Spleen (tissue), 11 donors: ENCODE results near the gene CDADC1. TPM values are rescaled to one million over a fixed set of nuclear protein-coding genes. Genes with fewer than 3 reads are reported as not detected.

Experiments used
- DNase-seq: peaks from one replicate; pipeline ENCODE4 v3.0.0-alpha.2; 2020
- H3K27ac ChIP-seq, 8 donors: fragments of 200-600 bp; sonication (generic) in 7 of 8; 1 replicate in 4 of 8; 2 replicates in 4 of 8; pipeline versions ENCODE4 v1.5.0 to v1.8.0; 2016 to 2021; ENCODE audit warnings: inconsistent platforms in 4 of 8, mild to moderate bottlenecking in 4 of 8, moderate library complexity in 1 of 8
- H3K27me3 ChIP-seq, 7 donors: fragments of 200-600 bp; sonication (generic) in 6 of 7; replicated peaks in 1 of 7; 1 replicate in 4 of 7; 2 replicates in 3 of 7; pipeline versions ENCODE4 v1.5.0 to v1.8.0; 2016 to 2021; ENCODE audit warnings: inconsistent platforms in 3 of 7, mild to moderate bottlenecking in 1 of 7
- H3K36me3 ChIP-seq, 6 donors: fragments of 200-600 bp; sonication (generic) in 5 of 6; 1 replicate in 4 of 6; 2 replicates in 2 of 6; pipeline versions ENCODE4 v1.5.0 to v1.8.0; 2016 to 2021; ENCODE audit warnings: inconsistent platforms in 2 of 6
- H3K4me1 ChIP-seq, 6 donors: fragments of 200-600 bp; sonication (generic) in 5 of 6; 1 replicate in 3 of 6; 2 replicates in 3 of 6; pipeline versions ENCODE4 v1.5.0 to v1.8.0; 2016 to 2021; ENCODE audit warnings: inconsistent platforms in 3 of 6
- H3K4me3 ChIP-seq, 8 donors: fragments of 200-600 bp; sonication (generic) in 7 of 8; 1 replicate in 4 of 8; 2 replicates in 4 of 8; pipeline versions ENCODE4 v1.5.0 to v1.8.0; 2016 to 2021; ENCODE audit warnings: inconsistent platforms in 4 of 8, mild to moderate bottlenecking in 4 of 8, moderate library complexity in 2 of 8
- H3K9me3 ChIP-seq, 8 donors: fragments of 200-600 bp; sonication (generic) in 7 of 8; 1 replicate in 4 of 8; 2 replicates in 4 of 8; pipeline versions ENCODE4 v1.5.0 to v1.8.0; 2016 to 2021; ENCODE audit warnings: inconsistent platforms in 4 of 8
- POLR2A ChIP-seq, 3 donors: fragments of 450-650 bp; IDR thresholded peaks; one replicate each; pipeline ENCODE4 v1.5.1; 2017; ENCODE audit warnings: antibody characterized with exemption in 3 of 3, mild to moderate bottlenecking in 1 of 3
- POLR2AphosphoS5 ChIP-seq, 3 donors: sonication (generic); formaldehyde crosslinking; IDR thresholded peaks; one replicate each; pipeline ENCODE4 v1.5.1; 2017; ENCODE audit warnings: antibody characterized with exemption in 3 of 3
- WGBS, 5 donors: extraction: QIAGEN DNeasy Blood & Tissue Kit in 3 of 5; methylation state at CpG; one replicate each; pipeline versions ENCODE4 v1.1.5 to v1.1.7; 2013 to 2018; 5-methylcytosine and 5-hydroxymethylcytosine counted together
- intact Hi-C: fragments of 100-400 bp; cut with DNase I; formaldehyde crosslinking; loops from one replicate; pipeline ENCODE4 v1.15.0; 2023; ENCODE audit warnings: low total_unique reads
- polyA plus RNA-seq, 3 donors: library from polyadenylated mRNA; stranded (reverse); fragments of 200-250 nt; gene quantifications; one replicate each; pipeline ENCODE4 v1.2.1, GENCODE V29; 2013
- total RNA-seq, 7 donors: library from RNA; depleted of rRNA in 3 of 7; stranded (reverse); fragments of >200 nt in 3 of 7; fragmentation: NEBNext Ultra II Directional in 4 of 7; extraction: Animal tissue kit (Norgen Biotek cat#: 25700) in 4 of 7; gene quantifications; one replicate each; pipeline versions ENCODE4 v1.1.0 to v1.2.1, GENCODE V29; 2016 to 2021
- TF ChIP-seq, protein P1 (sequence below), 11 experiments: fragments of 200-600 bp in 7 of 11; fragments of 450-650 bp in 4 of 11; sonication (generic) in 4 of 11; IDR thresholded peaks in 8 of 11; conservative IDR thresholded peaks in 3 of 11; 1 replicate in 7 of 11; 2 replicates in 4 of 11; pipeline versions ENCODE4 v1.4.0 to v1.8.0; 2016 to 2021; ENCODE audit warnings: antibody characterized with exemption in 11 of 11, inconsistent platforms in 4 of 11, mild to moderate bottlenecking in 1 of 11
- donor health status: healthy with polysubstance abuse.
- donor health status: DM: no; HTN: no; CAD: no; lungs with moderate emphysema.
- donor health status: DM: no; HTN: no; CAD: no.
- donor health status: Bipolar disorder and iron deficiency.
- donor health status: healthy.
- donor health status: DM: no; HTN: no; CAD: no.
- donor health status: DM: yes; HTN: yes; CAD: no.

Gene CDADC1
- total and polyA plus RNA-seq, 10 donors, result 3.3 to 15.5 (median 10.8) TPM

DNA sequence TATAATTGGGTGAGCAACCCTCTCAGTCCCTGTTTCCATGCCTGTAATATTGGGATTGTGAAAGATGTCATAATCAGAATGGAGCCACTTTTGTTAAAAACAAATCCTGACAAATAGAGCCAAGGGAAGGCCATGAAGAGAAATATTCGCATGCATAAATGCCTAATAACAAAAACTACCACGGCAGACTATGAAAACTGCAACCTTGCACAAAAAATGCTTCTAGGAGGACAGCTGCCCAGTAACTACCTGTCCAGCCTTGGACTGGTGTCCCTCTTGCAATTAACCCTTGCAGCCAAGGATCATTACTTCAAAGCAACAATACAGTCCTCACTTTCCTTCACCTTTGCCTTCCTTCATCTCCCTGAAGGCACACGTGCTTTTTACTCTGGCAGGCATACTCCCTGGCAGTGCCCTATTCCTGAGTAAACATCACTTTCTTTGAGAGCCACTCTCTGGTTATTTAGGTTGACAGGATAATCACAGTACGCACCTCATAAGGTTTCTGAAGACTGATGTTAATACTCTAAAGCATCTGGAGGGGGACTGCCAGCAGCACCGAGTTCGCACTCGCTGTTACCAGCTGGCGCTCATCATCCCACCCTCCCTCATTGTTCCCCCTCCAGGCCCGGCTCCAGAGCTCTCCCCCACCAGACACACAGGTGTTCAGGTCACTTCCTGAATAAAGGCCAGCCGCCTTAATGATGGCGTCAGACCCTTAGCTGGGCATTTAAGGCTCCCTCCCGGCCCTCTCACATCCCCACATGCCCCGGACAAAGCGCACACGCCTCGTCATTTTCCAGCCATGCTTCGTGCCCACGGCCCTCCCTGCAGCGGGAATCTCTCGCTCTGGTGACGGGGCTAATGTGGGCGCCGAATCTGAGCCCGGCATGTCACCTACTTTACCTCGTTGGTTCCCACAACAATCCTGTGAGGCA lies 57.3 kb downstream of the CDADC1 start:
- TF ChIP-seq POLR2AphosphoS5 (IDR thresholded peaks at IDR 0.05), result no peak
- TF ChIP-seq POLR2A (IDR thresholded peaks at IDR 0.05), result no peak
- TF ChIP-seq, protein P1, sequence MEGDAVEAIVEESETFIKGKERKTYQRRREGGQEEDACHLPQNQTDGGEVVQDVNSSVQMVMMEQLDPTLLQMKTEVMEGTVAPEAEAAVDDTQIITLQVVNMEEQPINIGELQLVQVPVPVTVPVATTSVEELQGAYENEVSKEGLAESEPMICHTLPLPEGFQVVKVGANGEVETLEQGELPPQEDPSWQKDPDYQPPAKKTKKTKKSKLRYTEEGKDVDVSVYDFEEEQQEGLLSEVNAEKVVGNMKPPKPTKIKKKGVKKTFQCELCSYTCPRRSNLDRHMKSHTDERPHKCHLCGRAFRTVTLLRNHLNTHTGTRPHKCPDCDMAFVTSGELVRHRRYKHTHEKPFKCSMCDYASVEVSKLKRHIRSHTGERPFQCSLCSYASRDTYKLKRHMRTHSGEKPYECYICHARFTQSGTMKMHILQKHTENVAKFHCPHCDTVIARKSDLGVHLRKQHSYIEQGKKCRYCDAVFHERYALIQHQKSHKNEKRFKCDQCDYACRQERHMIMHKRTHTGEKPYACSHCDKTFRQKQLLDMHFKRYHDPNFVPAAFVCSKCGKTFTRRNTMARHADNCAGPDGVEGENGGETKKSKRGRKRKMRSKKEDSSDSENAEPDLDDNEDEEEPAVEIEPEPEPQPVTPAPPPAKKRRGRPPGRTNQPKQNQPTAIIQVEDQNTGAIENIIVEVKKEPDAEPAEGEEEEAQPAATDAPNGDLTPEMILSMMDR (IDR thresholded peaks at IDR 0.05 in 8 of 11, conservative IDR thresholded peaks at IDR 0.05 in 3 of 11), result no peak
- H3K27me3 ChIP-seq, result no peaks in the 10 kb centered on the region
- intact Hi-C loops, result loop anchor here (5.0 kb wide), 2 partner anchors 142 to 302 kb away; no protein-coding TSS in a partner anchor
- peaks cover 0 to 3% (median 0%) of the 10 kb centered on the region in 6 donors for H3K36me3 ChIP-seq
- peak overlapping the region in 4 of 8 donors; percentile 17 to 74 (median 70) for H3K27ac ChIP-seq
- peaks cover 0 to 38% (median 24%) of the 10 kb centered on the region in 6 donors for H3K4me1 ChIP-seq
- WGBS, 5 donors, result 90 to 93% (median 91%) methylated on average over 25 of the region's 25 CpGs
- no peaks in the 10 kb centered on the region for H3K9me3 ChIP-seq
- DNase-seq, result no peak
- no peak overlapping the region for H3K4me3 ChIP-seq

DNA sequence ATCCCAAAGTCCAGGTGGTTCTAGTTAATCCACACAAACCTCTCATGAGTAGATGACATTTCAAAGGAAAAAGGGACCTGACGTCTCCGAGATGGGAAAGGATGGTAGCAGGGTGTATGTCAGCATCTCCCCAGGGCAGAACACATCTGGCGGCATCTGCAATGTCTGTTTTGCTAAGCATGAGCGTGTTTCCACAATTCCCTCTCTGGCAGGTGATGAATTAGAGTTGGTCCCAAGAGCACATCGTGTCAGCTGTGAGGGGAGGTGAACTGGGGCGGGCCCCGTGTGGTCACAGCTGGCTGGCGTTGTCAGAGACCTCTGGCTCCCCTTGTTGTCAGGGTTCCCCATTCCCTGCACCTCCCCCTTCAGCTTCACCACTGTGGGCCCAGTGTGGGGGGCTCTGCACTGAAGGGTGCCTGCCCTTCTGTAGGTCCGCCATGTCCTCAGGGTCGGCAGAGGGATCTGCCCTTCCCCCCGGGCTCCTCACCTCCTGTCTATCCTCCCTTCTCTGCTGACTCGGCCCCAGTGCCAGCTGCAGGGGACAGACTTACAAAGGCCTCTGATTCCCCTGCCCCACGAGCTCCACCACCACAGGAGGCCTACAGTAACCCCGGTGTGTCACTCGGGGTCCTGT lies 58.2 kb downstream of the CDADC1 start:
- Histone ChIP-seq H3K4me3 (no peak overlapping the region), H3K27ac (no peak overlapping the region)
- intact Hi-C loops, result no loop called here

DNA sequence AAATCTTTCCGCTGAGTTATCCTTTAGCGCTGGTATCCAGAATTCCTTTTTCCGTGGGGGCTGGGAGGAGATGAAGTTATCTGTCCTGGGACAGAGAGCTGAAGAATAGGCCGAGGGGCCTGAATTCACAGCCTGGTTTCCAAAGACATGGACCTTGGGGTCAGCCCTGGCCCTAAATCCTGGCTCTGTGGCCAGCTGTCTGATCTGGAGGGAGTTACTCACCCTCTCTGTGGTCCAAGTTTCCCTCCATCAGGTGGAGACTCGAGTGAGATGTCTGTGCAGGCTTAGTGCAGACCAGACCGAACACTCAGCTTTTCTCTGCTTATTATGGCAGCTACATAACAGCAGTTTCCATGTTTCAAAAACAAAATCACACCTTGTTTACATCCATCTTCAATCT lies 59.6 kb downstream of the CDADC1 start:
- Histone ChIP-seq H3K27ac (peak overlapping the region in 4 of 8 donors; percentile 48 to 60 (median 55)), H3K9me3 (no peaks in the 10 kb centered on the region), H3K4me1 (peaks cover 0 to 26% (median 14%) of the 10 kb centered on the region in 6 donors), H3K4me3 (no peak overlapping the region), H3K36me3 (peaks cover 0 to 8% (median 0%) of the 10 kb centered on the region in 6 donors), H3K27me3 (no peaks in the 10 kb centered on the region)
- DNase-seq, result no peak
- intact Hi-C loops, result no loop called here
- WGBS, 5 donors, result 89 to 95% (median 94%) methylated on average over 6 of the region's 6 CpGs
- TF ChIP-seq POLR2AphosphoS5 (IDR thresholded peaks at IDR 0.05) (no peak), POLR2A (IDR thresholded peaks at IDR 0.05) (no peak)
- TF ChIP-seq, protein P1 (IDR thresholded peaks at IDR 0.05 in 8 of 11, conservative IDR thresholded peaks at IDR 0.05 in 3 of 11), result no peak

More for the DNA sequence above, 58.2 kb downstream of the CDADC1 start:
- WGBS, 5 donors, result 82 to 87% (median 85%) methylated on average over 13 to 15 of the region's 15 CpGs
- TF ChIP-seq POLR2A (IDR thresholded peaks at IDR 0.05) (no peak), POLR2AphosphoS5 (IDR thresholded peaks at IDR 0.05) (no peak)
- TF ChIP-seq, protein P1 (IDR thresholded peaks at IDR 0.05 in 8 of 11, conservative IDR thresholded peaks at IDR 0.05 in 3 of 11), result no peak
- peaks cover 0 to 8% (median 0%) of the 10 kb centered on the region in 6 donors for H3K36me3 ChIP-seq
- no peaks in the 10 kb centered on the region for H3K27me3 ChIP-seq
- H3K9me3 ChIP-seq, result no peaks in the 10 kb centered on the region
- DNase-seq, result no peak
- peaks cover 0 to 37% (median 23%) of the 10 kb centered on the region in 6 donors for H3K4me1 ChIP-seq
